ENCODE measurements around the gene SLC2A3.

DNA sequence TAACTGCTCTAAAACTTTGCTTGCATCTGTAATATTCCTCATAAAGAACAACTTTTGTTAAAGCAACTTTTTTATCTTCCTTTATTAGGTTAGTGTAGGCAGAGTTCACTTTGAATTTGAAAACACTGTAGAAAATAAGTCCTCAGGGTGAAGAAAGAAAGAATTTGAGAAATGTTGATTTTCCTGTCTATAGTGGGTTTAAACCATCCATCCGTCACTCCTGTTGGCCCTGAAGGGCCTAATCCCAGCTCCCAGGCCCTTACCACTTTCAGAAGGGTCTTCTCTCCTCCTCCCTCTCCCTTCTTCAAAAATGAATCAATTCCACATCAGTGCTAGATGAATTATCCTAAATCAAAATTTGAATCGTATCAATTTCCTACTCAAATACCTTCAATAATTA lies 4.9 kb upstream of the SLC2A3 start:
- TF ChIP-seq, protein P1, sequence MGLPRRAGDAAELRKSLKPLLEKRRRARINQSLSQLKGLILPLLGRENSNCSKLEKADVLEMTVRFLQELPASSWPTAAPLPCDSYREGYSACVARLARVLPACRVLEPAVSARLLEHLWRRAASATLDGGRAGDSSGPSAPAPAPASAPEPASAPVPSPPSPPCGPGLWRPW (IDR thresholded peaks at IDR 0.05), result no peak
- TF ChIP-seq, protein P2, sequence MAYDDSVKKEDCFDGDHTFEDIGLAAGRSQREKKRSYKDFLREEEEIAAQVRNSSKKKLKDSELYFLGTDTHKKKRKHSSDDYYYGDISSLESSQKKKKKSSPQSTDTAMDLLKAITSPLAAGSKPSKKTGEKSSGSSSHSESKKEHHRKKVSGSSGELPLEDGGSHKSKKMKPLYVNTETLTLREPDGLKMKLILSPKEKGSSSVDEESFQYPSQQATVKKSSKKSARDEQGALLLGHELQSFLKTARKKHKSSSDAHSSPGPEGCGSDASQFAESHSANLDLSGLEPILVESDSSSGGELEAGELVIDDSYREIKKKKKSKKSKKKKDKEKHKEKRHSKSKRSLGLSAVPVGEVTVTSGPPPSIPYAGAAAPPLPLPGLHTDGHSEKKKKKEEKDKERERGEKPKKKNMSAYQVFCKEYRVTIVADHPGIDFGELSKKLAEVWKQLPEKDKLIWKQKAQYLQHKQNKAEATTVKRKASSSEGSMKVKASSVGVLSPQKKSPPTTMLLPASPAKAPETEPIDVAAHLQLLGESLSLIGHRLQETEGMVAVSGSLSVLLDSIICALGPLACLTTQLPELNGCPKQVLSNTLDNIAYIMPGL (CRISPR knock-in tag; IDR thresholded peaks at IDR 0.05; ENCODE audit: borderline replicate concordance), result no peak
